GM12874 (cell line): ENCODE measurements around the gene COX5A.

Source experiments
- TF ChIP-seq, protein P1 (sequence below): IDR thresholded peaks from 2 replicates; pipeline ENCODE4 v1.5.1; 2011; ENCODE audit warnings: low read depth, mild to moderate bottlenecking, control low read depth, low read length, moderate library complexity; ENCODE audit not compliant: insufficient read depth

COX5A gene

DNA sequence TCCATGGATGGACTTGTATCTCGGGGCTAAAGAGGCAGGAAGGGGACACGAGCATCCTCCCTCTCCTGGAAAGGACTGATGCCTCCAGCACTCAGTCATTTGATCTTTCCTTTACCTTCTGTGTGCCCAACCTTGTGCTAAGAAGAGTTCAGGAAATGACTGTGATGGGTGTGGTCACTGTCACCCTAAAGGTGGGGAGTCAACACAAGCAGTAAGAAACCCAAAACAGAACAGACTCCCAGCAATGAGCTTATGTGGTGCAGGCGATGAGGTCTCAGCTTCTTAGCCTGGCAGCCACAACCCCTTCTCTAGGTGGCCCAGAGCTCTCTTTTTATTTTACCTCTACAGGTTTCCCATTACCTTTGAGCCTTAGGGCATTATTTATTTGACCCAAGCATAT is 44.2 kb downstream of the COX5A start:
- TF ChIP-seq, protein P1, sequence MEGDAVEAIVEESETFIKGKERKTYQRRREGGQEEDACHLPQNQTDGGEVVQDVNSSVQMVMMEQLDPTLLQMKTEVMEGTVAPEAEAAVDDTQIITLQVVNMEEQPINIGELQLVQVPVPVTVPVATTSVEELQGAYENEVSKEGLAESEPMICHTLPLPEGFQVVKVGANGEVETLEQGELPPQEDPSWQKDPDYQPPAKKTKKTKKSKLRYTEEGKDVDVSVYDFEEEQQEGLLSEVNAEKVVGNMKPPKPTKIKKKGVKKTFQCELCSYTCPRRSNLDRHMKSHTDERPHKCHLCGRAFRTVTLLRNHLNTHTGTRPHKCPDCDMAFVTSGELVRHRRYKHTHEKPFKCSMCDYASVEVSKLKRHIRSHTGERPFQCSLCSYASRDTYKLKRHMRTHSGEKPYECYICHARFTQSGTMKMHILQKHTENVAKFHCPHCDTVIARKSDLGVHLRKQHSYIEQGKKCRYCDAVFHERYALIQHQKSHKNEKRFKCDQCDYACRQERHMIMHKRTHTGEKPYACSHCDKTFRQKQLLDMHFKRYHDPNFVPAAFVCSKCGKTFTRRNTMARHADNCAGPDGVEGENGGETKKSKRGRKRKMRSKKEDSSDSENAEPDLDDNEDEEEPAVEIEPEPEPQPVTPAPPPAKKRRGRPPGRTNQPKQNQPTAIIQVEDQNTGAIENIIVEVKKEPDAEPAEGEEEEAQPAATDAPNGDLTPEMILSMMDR, result no peak

DNA sequence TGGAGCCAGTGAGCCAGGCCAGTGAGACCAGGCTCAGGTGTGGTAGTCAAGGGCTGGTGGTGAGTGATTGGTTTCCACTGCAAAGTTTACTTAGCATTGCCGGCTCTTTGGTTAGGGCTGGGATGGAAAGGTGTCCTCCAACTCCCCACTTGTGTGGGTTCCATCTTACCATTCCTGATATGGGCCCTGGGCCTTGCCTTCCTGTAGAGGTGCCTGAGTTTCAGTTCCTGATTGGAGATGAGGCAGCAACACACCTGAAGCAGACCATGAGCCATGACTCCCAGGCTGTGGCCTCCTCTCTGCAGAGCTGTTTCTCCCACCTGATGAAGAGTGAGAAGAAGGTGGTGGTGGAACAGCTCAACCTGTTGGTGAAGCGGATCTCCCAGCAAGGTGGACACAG is 44.9 kb downstream of the COX5A start:
- TF ChIP-seq, protein P1, result no peak

DNA sequence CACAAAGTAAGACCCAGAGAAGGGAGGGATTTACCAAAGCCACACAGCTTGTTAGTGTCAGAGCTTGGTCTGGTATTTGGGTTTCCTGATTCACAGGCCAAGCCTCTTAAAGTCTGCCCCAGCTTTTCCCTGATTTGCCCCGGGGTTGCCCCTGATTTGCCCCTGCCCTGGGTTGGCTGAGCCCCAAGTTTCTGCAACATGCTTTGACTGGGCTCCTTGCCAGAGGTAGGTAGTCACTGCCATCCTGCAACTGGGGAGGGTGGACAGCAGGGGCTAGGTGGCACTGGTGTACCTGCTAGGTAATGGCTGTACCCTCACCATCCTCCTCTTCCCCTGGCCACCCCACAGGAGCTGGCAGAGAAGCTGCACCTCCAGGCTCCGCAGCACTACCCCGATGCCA is 45.6 kb downstream of the COX5A start:
- TF ChIP-seq, protein P1, result no peak

DNA sequence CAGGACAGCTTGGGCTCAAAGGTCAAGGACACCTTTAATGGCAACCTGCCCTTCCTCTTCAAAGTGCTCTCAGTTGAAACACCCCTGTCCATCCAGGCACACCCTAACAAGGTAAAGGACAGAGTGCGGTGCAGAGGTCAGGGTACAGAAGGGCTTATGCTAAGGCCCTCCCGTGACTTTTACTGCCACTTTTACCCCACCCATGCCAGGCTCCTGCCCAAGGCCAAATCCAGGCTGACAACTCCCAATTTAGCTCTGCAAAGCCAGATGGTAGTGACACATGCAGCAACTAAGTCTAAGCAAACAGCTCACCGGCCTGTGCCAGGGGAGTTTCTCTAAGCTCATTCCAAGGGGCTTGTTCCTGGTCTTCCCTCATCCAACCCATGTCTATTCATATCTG is 46.4 kb downstream of the COX5A start:
- TF ChIP-seq, protein P1, result no peak

DNA sequence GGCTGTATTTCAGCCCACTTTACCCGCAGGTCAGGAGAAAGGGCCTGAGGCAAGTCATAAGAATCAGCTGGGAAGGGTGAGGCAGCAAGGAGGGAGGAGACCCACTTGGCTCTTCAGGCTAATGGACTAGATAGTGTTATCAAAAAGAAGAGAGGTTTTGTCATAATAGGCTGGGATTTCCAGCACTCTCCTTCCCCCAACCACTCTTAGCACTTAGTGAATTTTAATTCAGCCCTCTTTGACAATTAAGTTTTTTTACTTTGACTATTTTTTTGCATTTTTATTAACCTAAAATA is 47.3 kb downstream of the COX5A start:
- TF ChIP-seq, protein P1, result no peak

DNA sequence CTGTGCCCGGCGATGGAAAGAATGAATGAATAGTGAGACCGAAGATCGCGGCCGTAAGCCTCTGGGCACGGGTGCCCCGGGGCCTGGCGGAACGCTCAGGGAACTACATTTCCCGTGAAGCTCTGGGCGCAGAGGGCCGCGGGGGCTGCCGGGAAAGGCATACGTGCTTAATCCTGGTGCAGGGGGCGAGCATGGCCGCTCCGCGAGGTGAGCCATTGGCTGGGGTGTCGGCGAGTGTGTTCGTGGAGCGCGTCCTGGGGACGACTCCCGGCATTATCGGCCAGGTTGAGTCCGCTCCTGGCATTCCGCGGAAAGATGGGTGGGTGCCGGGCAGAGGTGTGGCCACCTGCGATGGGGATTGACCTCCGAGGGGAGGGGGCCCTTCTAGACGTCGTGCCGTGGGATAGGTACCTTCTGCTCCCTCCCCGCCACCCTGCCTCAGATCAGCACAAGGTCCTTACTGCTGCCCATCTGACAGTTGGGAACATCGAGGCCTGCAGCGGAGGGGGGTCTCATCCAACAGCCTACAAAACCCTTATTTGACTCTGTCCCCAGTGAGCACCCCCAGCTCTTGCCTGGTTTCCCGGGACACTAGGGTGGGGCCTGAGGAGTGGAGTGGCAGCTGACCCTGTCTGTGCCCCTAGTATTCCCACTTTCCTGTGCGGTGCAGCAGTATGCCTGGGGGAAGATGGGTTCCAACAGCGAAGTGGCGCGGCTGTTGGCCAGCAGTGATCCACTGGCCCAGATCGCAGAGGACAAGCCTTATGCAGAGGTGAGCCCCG is 47.8 kb downstream of the COX5A start, which contains the start of gene MPI:
TSS of gene MPI (plus strand) at position 160 of the 782 bp plus-strand sequence. CDS start at position 192, 32 bp downstream.
- TF ChIP-seq, protein P1, result no peak

DNA sequence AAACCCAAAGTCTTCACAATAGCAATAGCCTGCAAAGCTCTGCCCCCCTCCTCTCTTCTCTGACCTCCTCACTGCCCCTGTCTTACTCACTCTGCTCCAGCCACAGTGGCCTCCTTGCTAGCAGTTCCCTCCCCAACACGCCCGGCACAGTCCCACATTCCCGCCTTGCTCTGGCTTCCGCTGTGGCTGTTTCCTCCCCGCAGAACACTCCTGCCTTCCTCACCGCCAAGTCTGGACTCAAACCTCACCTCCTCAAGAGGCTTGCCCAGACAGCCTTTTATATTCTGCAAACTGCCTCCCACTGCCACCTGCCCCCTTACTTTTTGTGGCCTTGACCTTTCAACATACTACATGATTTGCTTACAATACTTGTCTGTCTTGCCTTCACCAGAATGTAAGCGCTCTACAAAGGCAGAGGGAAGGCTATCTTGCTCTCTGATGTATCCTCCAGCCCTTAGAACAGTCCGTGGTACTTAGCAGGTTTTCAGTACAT is 48.4 kb downstream of the COX5A start:
- TF ChIP-seq, protein P1, result no peak
